HepG2 (cell line): ENCODE data around the gene SDC4. TPM values are rescaled to one million over a fixed set of nuclear protein-coding genes. Genes with fewer than 3 reads are reported as not detected.
A peak's percentile ranks its signal among the peaks of the same experiment; 100 is the strongest.

ENCODE experiments used
- ATF1 ChIP-seq: IDR thresholded peaks from 2 replicates; pipeline ENCODE4 v1.6.1; 2016; ENCODE audit warnings: mild to moderate bottlenecking, control low read depth
- DNMT1 ChIP-seq: sonication (generic); formaldehyde crosslinking; IDR thresholded peaks from 2 replicates; pipeline ENCODE4 v1.5.1; 2020; ENCODE audit warnings: mild to moderate bottlenecking, missing genetic modification reagents
- ETV5 ChIP-seq: IDR thresholded peaks from 2 replicates; pipeline ENCODE4 v1.6.1; 2018; ENCODE audit warnings: missing biosample characterization, missing genetic modification reagents, inconsistent platforms, borderline replicate concordance
- GZF1 ChIP-seq: sonication (generic); formaldehyde crosslinking; IDR thresholded peaks from 2 replicates; pipeline ENCODE4 v1.5.1; 2020; ENCODE audit warnings: mild to moderate bottlenecking, missing genetic modification reagents
- ISL2 ChIP-seq: sonication (generic); formaldehyde crosslinking; IDR thresholded peaks from 2 replicates; pipeline ENCODE4 v1.5.0; 2020; ENCODE audit warnings: missing genetic modification reagents
- KLF16 ChIP-seq, 2 experiments: sonication (generic) in 1 of 2; formaldehyde crosslinking in 1 of 2; IDR thresholded peaks; 2 replicates each; pipeline versions ENCODE4 v1.6.1 to v1.8.0; 2016 to 2023; ENCODE audit warnings: missing genetic modification reagents in 2 of 2, missing compliant biosample characterization in 1 of 2
- LBX2 ChIP-seq: sonication (generic); formaldehyde crosslinking; IDR thresholded peaks from 2 replicates; pipeline ENCODE4 v1.5.0; 2020; ENCODE audit warnings: missing genetic modification reagents, mild to moderate bottlenecking, borderline replicate concordance
- NFYB ChIP-seq: sonication (generic); formaldehyde crosslinking; IDR thresholded peaks from 2 replicates; pipeline ENCODE4 v1.4.0; 2020; ENCODE audit warnings: missing genetic modification reagents
- RNF2 ChIP-seq: fragments of 450-650 bp; conservative IDR thresholded peaks from 2 replicates; pipeline ENCODE4 v1.6.1; 2016; ENCODE audit warnings: low read depth
- TAF15 ChIP-seq: fragments of 200-400 bp; formaldehyde crosslinking; IDR thresholded peaks from one replicate; pipeline ENCODE4 v1.6.1; 2018; ENCODE audit warnings: mild to moderate bottlenecking, low read depth, low read length; ENCODE audit not compliant: poor library complexity, severe bottlenecking
- TFDP2 ChIP-seq: sonication (generic); formaldehyde crosslinking; IDR thresholded peaks from 2 replicates; pipeline ENCODE4 v1.4.0; 2020; ENCODE audit warnings: missing genetic modification reagents
- ZNF234 ChIP-seq: sonication (generic); formaldehyde crosslinking; conservative IDR thresholded peaks from 2 replicates; pipeline ENCODE4 v1.5.1; 2020; ENCODE audit warnings: mild to moderate bottlenecking, missing genetic modification reagents
- ZNF512 ChIP-seq: sonication (generic); formaldehyde crosslinking; IDR thresholded peaks from 2 replicates; pipeline ENCODE4 v1.4.0; 2020; ENCODE audit warnings: mild to moderate bottlenecking, missing genetic modification reagents
- ZNF547 ChIP-seq: sonication (generic); formaldehyde crosslinking; IDR thresholded peaks from 2 replicates; pipeline ENCODE4 v1.5.1; 2020; ENCODE audit warnings: mild to moderate bottlenecking, missing genetic modification reagents
- ZNF580 ChIP-seq: IDR thresholded peaks from 2 replicates; pipeline ENCODE4 v1.6.1; 2016; ENCODE audit warnings: low read depth, borderline replicate concordance
- ZNF724P ChIP-seq: sonication (generic); formaldehyde crosslinking; IDR thresholded peaks from 2 replicates; pipeline ENCODE4 v1.8.0; 2022; ENCODE audit warnings: missing genetic modification reagents, borderline replicate concordance
- polyA plus RNA-seq, 8 experiments: library from polyadenylated mRNA; depleted of rRNA in 3 of 8; stranded (reverse) in 7 of 8; unstranded in 1 of 8; fragments of >200 nt; fragmentation: Illumina TruSeq in 4 of 8; extraction: Trizol in 4 of 8; gene quantifications; 2 replicates each; pipeline versions ENCODE4 v1.2.1 to v1.2.3, GENCODE V29; 2011 to 2016; ENCODE audit warnings: low read depth in 4 of 8, missing spikeins in 1 of 8, mixed read lengths in 1 of 8; ENCODE audit not compliant: insufficient read depth in 1 of 8
- total RNA-seq, 5 experiments: library from RNA; depleted of rRNA; stranded (reverse); fragments of >200 nt; fragmentation: Illumina TruSeq; extraction: Trizol; gene quantifications; 2 replicates each; pipeline ENCODE4 v1.2.3, GENCODE V29; 2016; ENCODE audit warnings: low read depth in 1 of 5
- TF ChIP-seq, protein P1 (sequence below): IDR thresholded peaks from 2 replicates; pipeline ENCODE4 v1.6.1; 2016; ENCODE audit warnings: missing biosample characterization, missing genetic modification reagents, low read depth
- TF ChIP-seq, protein P2 (sequence below): sonication (generic); formaldehyde crosslinking; conservative IDR thresholded peaks from 2 replicates; pipeline ENCODE4 v1.5.0; 2020; ENCODE audit warnings: missing genetic modification reagents
- TF ChIP-seq, protein P3 (sequence below): sonication (generic); formaldehyde crosslinking; IDR thresholded peaks from 2 replicates; pipeline ENCODE4 v1.5.0; 2020; ENCODE audit warnings: missing genetic modification reagents, mild to moderate bottlenecking, borderline replicate concordance
- TF ChIP-seq, protein P4 (sequence below): sonication (generic); formaldehyde crosslinking; IDR thresholded peaks from 2 replicates; pipeline ENCODE4 v1.9.0; 2021; ENCODE audit warnings: missing genetic modification reagents, borderline replicate concordance

Gene SDC4
- total and polyA plus RNA-seq, 2 of the 13 experiments (the other 11 are each of a cell fraction or from before 2014, with no cell fraction given): 49.0 to 65.1 TPM

GRCh38 chr20:45337367-45338120, 10.7 kb downstream of the SDC4 start (continued):
- TF ChIP-seq ZNF234: no peak
- TF ChIP-seq ZNF512 (CRISPR knock-in tag): no peak
- no peak for TF ChIP-seq ETV5 (CRISPR knock-in tag)
- TF ChIP-seq, protein P1, sequence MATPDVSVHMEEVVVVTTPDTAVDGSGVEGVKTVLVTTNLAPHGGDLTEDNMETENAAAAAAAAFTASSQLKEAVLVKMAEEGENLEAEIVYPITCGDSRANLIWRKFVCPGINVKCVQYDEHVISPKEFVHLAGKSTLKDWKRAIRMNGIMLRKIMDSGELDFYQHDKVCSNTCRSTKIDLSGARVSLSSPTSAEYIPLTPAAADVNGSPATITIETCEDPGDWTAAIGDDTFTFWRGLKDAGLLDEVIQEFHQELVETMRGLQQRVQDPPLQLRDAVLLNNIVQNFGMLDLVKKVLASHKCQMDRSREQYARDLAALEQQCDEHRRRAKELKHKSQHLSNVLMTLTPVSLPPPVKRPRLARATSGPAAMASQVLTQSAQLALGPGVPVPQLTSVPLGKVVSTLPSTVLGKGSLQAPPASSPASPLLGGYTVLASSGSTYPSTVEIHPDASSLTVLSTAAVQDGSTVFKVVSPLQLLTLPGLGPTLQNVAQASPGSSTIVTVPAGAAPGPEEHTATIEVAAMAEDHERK: no peak
- TF ChIP-seq DNMT1: no peak
- TF ChIP-seq RNF2: no peak
- TF ChIP-seq KLF16 (CRISPR knock-in tag; IDR thresholded peaks at IDR 0.05): peak in 1 of 2 experiments; percentile 39; a peak in 1 of 4 replicates
- no peak for TF ChIP-seq ZNF724P
- 0 out of 2 replicates have a peak, but pooled peaks have one; percentile 35 for TF ChIP-seq GZF1 (CRISPR knock-in tag)
- TF ChIP-seq ZNF580 (CRISPR knock-in tag): no peak
- TF ChIP-seq, protein P2, sequence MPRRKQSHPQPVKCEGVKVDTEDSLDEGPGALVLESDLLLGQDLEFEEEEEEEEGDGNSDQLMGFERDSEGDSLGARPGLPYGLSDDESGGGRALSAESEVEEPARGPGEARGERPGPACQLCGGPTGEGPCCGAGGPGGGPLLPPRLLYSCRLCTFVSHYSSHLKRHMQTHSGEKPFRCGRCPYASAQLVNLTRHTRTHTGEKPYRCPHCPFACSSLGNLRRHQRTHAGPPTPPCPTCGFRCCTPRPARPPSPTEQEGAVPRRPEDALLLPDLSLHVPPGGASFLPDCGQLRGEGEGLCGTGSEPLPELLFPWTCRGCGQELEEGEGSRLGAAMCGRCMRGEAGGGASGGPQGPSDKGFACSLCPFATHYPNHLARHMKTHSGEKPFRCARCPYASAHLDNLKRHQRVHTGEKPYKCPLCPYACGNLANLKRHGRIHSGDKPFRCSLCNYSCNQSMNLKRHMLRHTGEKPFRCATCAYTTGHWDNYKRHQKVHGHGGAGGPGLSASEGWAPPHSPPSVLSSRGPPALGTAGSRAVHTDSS (CRISPR knock-in tag): no peak
- TF ChIP-seq TFDP2 (CRISPR knock-in tag): no peak; the same call in 1 of the 2 replicates
- no peak; the same call in 1 of the 2 replicates for TF ChIP-seq ISL2 (CRISPR knock-in tag)
- TF ChIP-seq ATF1 (CRISPR knock-in tag): no peak
- no peak for TF ChIP-seq ZNF547
- TF ChIP-seq NFYB: no peak
- TF ChIP-seq, protein P3, sequence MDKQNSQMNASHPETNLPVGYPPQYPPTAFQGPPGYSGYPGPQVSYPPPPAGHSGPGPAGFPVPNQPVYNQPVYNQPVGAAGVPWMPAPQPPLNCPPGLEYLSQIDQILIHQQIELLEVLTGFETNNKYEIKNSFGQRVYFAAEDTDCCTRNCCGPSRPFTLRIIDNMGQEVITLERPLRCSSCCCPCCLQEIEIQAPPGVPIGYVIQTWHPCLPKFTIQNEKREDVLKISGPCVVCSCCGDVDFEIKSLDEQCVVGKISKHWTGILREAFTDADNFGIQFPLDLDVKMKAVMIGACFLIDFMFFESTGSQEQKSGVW (CRISPR knock-in tag): no peak
- TF ChIP-seq, protein P4, sequence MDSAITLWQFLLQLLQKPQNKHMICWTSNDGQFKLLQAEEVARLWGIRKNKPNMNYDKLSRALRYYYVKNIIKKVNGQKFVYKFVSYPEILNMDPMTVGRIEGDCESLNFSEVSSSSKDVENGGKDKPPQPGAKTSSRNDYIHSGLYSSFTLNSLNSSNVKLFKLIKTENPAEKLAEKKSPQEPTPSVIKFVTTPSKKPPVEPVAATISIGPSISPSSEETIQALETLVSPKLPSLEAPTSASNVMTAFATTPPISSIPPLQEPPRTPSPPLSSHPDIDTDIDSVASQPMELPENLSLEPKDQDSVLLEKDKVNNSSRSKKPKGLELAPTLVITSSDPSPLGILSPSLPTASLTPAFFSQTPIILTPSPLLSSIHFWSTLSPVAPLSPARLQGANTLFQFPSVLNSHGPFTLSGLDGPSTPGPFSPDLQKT (CRISPR knock-in tag): no peak
- no peak for TF ChIP-seq TAF15
- no peak for TF ChIP-seq LBX2
